Chondrocyte (in vitro differentiated cells): Measurements from ENCODE around the gene YPEL4. TPM values are rescaled to one million over a fixed set of nuclear protein-coding genes. Genes with fewer than 3 reads are reported as not detected.

Source experiments
- DNase-seq: peaks from one replicate; pipeline ENCODE4 v3.0.0; 2021; ENCODE audit warnings: mixed read lengths, low spot score
- H3K27ac Mint-ChIP-seq: one replicate; pipeline ENCODE4 v1.8.0; 2021; ENCODE audit warnings: mild to moderate bottlenecking, moderate library complexity, mixed read lengths; ENCODE audit not compliant: unreplicated experiment
- H3K27me3 Mint-ChIP-seq: 2 replicates; pipeline ENCODE4 v1.8.0; 2021; ENCODE audit warnings: low read depth, mixed read lengths
- H3K36me3 Mint-ChIP-seq: 2 replicates; pipeline ENCODE4 v1.8.0; 2021; ENCODE audit warnings: low read depth, mixed read lengths
- H3K4me1 Mint-ChIP-seq: 2 replicates; pipeline ENCODE4 v1.8.0; 2021; ENCODE audit warnings: low read depth, mild to moderate bottlenecking, mixed read lengths
- H3K4me3 Mint-ChIP-seq: one replicate; pipeline ENCODE4 v1.8.0; 2021; ENCODE audit warnings: mild to moderate bottlenecking, moderate library complexity, mixed read lengths; ENCODE audit not compliant: unreplicated experiment
- H3K9me3 Mint-ChIP-seq: 2 replicates; pipeline ENCODE4 v1.8.0; 2021; ENCODE audit warnings: low read depth, mixed read lengths
- total RNA-seq: library from RNA; stranded (reverse); gene quantifications from 3 replicates; pipeline ENCODE4 v1.2.1, GENCODE V29; 2021
- TF ChIP-seq, protein P1 (sequence below): fragments of 200-600 bp; sonication (generic); IDR thresholded peaks from 2 replicates; pipeline ENCODE4 v1.5.0; 2021; ENCODE audit warnings: antibody characterized with exemption, mild to moderate bottlenecking, moderate library complexity

Gene YPEL4
- total RNA-seq, 1 donor from 2014 or later: not detected

DNA sequence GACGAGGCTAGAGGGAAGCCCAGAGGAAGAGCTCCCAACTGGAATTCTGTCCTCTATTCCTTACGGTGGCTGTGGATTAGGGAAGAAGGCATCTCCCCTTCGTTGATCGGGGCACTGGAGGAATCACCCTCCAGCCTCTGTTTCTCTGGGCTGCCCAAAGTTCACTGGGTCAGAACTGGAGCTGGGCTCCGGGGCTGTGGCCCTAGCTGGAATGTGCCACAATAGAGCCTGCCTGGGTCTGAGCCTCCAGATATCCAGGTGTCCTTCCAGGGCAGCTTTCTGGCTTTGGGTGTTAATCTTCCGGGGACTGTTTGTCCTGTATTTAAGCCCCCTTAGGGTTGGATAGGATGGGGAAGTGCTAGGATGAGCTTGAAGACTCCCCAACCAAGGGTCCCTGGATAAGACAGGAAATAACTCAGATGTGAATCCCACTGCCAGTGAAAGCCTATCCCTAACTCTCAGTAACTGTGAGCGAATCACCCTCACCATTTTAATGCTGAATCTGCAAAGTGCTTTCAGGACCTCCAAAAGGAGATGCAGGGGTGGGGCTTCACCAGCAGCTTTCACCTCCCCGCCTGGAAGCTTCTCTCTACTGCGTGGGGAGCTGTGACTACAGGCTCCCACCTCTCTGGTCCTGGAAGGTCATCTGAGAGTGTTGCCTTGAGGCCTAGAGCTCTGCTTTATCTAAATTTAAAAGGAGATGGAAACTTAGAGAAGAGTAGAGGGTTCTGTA is 9.5 kb downstream of the YPEL4 start:
- TF ChIP-seq, protein P1, sequence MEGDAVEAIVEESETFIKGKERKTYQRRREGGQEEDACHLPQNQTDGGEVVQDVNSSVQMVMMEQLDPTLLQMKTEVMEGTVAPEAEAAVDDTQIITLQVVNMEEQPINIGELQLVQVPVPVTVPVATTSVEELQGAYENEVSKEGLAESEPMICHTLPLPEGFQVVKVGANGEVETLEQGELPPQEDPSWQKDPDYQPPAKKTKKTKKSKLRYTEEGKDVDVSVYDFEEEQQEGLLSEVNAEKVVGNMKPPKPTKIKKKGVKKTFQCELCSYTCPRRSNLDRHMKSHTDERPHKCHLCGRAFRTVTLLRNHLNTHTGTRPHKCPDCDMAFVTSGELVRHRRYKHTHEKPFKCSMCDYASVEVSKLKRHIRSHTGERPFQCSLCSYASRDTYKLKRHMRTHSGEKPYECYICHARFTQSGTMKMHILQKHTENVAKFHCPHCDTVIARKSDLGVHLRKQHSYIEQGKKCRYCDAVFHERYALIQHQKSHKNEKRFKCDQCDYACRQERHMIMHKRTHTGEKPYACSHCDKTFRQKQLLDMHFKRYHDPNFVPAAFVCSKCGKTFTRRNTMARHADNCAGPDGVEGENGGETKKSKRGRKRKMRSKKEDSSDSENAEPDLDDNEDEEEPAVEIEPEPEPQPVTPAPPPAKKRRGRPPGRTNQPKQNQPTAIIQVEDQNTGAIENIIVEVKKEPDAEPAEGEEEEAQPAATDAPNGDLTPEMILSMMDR: no peak
- Mint-ChIP-seq H3K27me3 (peaks cover 7% of the 10 kb centered on the region), H3K4me3 (peak overlapping the region; percentile 96), H3K4me1 (peaks cover 49% of the 10 kb centered on the region), H3K9me3 (no peaks in the 10 kb centered on the region), H3K27ac (peak overlapping the region; percentile 17), H3K36me3 (peaks cover 4% of the 10 kb centered on the region)
- no peak for DNase-seq

DNA sequence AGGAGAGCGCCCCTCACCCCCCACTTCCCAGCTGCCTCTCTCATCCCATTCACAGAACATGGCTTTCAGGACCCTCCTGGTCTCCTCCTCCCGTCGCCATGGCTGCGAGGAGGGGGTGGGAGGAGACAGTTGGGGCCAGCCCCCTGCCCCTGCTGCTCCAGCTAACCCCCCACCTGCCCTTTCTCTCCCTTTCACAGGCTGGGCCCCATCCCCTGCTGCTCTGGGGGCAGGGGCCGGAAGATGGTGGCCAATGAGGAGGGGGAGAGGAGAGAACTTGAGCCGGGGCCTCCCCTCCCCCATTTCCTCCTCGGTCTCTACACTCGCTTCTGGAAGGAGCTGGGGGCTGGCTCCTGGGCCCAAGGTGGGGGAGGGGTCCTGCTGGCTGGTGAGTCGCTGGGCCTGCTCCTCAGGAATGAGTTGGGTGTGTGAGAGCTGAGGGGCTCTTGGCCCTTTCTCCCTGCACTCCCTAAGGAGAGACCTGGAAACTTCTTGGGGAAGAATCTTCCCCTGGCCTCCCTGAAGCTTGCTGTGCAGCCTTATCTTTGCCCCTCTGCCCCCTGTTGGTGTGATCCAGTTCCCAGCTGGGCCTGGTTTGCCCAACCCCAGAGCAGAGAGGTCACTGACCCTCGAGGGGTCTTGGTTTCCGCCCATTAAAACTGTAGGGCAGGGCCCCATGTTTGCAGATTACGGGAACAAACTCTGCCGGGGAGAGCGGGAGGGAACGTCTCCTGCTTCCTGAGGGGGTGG is 10.2 kb downstream of the YPEL4 start:
- Mint-ChIP-seq H3K36me3 (peaks cover 4% of the 10 kb centered on the region), H3K4me3 (peak overlapping the region; percentile 96), H3K27me3 (peaks cover 5% of the 10 kb centered on the region), H3K27ac (peak overlapping the region; percentile 27), H3K4me1 (peaks cover 42% of the 10 kb centered on the region), H3K9me3 (no peaks in the 10 kb centered on the region)
- TF ChIP-seq, protein P1: peak; percentile 18
- no peak for DNase-seq

DNA sequence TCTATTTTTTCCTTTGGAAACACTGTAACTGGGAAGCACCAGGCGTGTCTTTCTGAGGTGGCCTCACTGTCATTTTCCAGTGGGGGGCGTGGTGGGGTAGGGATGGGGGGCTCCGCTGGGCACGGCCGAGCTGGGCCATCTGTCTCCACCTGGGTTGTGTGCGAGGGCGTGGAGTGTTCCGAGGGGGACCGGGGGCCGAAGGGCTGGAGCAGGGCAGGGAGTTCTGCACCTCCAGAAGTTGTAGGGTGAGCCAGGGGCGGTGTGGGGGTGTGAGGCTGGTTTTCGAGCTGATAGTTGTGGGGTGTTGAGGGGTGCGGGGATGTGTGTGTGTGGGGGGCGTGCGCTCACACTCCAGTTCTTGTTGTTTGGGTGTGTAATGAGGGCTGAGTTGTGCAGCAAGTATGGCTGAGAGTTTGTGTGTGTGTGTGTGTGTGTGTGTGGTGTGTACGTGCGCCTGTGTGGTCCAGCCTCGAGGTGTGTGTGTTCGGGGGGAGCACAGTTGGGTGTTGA is 10.8 kb downstream of the YPEL4 start:
- peaks cover 39% of the 10 kb centered on the region for H3K4me1 Mint-ChIP-seq
- peak overlapping the region; percentile 96 for H3K4me3 Mint-ChIP-seq
- peak overlapping the region; percentile 81 for H3K27ac Mint-ChIP-seq
- peaks cover 7% of the 10 kb centered on the region for H3K27me3 Mint-ChIP-seq
- H3K36me3 Mint-ChIP-seq: peaks cover 4% of the 10 kb centered on the region
- TF ChIP-seq, protein P1: peak; percentile 23
- DNase-seq: no peak
- no peaks in the 10 kb centered on the region for H3K9me3 Mint-ChIP-seq

DNA sequence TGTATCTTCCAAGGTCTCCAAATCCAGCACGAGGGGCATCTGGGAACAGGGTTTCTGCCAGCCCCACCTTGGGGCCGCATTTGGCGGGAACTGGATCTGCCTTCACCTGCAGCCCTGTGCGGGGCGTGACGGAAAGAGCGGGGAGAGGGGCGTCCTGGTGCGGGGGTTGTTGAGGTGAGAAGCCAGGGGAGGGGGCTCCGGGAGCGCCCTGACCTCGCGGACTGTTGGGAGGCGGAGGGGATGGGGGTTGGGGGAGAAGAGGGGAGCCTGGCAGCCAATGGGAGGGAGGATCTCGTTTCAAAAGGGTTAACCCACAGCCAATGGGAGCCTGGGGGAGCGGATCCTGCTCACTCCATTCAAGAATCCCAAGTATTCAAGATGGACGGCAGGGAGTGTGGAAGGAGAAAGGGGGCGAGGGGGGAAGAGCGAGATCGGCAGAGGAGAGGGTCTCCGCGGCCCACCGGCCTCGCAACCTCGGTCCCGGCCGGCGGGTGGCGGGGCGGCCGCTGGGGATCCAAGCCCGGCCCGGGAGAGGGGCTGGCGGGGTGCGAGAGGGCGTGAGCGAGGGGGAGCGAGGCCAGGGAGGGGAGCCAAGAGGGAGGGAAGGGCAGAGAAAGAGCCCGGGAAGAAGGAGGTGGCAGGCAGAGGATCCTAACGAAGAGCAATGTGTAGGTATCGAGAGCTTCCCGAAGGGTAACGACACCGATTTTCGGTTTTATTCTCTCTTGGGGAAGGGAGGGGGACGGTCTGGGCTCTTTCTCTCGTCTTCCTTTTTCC is 11.5 kb downstream of the YPEL4 start:
- TF ChIP-seq, protein P1: no peak
- Mint-ChIP-seq H3K36me3 (peaks cover under 1% of the 10 kb centered on the region), H3K4me3 (peak overlapping the region; percentile 96), H3K27ac (peak overlapping the region; percentile 81), H3K27me3 (peaks cover 6% of the 10 kb centered on the region), H3K4me1 (peaks cover 34% of the 10 kb centered on the region), H3K9me3 (no peaks in the 10 kb centered on the region)
- no peak for DNase-seq

DNA sequence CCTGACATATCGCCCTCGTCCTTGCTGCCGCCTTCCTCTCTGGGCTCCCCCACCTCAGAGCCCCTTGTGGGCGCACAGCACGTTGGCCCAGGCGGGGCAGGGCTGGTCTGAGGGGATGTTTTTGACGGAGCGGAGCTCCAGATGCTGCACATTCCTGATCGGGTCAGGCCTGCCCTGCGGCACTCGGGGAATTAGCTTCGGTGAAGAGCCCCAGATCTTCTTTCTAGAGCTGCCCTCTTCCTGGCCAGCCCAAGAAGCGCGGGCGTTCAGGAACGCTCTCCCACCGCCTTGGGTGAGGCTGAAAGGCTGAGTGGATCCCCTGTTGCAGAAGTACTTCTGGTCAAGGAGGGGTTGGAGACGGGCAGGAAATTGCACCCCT is 12.1 kb downstream of the YPEL4 start:
- DNase-seq: no peak
- Mint-ChIP-seq H3K27ac (peak overlapping the region; percentile 74), H3K4me1 (peaks cover 32% of the 10 kb centered on the region), H3K4me3 (peak overlapping the region; percentile 96), H3K27me3 (peaks cover 6% of the 10 kb centered on the region), H3K9me3 (no peaks in the 10 kb centered on the region), H3K36me3 (no peaks in the 10 kb centered on the region)
- TF ChIP-seq, protein P1: no peak
